Measurements from ENCODE around the gene MAPKAPK5.
"Not testable (repeated sequence)": the region's sequence is repeated elsewhere in the genome, so short reads cannot be mapped to it uniquely, and the experiment has no call there.

The MAPKAPK5 gene

DNA sequence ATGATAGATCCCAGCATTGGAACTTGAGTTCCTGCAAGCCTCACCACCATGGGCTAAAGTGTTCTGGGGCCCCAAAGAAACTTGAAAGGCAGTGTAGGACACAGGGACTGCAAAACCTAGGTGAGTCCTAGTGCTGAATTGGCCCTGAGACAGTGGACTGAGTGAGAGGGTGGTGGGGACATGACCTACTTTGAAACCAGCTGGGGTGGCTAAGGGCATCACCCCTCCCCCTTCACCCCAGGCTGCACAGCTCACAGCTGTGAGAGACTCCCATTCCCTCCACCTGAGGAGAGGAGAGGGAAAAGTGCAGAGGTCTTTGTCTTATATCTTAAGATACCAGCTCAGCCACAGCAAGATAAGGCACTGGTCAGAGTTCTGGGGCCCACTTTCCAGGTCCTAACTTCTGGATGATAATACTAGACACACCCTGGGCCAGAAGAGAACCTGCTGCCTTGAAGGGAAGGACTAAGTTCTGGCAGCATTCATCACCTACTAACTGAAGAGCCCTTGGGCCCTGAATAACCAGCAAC, 62.5 kb downstream of the MAPKAPK5 start:
- Histone ChIP-seq H3K36me3 (peaks cover 80% of the 10 kb centered on the region), H3K9ac (no peak overlapping the region), H3K27me3 (no peaks in the 10 kb centered on the region), H3K4me2 (no peak overlapping the region), H3K4me1 (peaks cover 17% of the 10 kb centered on the region), H3K4me3 (no peak overlapping the region), H3K27ac (no peak overlapping the region), H3K9me3 (peaks cover 51% of the 10 kb centered on the region), H4K20me1 (no peaks in the 10 kb centered on the region)
- no peak for TF ChIP-seq Cebpa-rat (IDR thresholded peaks at IDR 0.05)

GRCh38 chr12:111905502-111905901, 63.5 kb downstream of the MAPKAPK5 start:
- Histone ChIP-seq H3K27ac (no peak overlapping the region), H3K9me3 (peaks cover 57% of the 10 kb centered on the region), H3K4me2 (no peak overlapping the region), H3K4me1 (peaks cover 7% of the 10 kb centered on the region), H3K36me3 (peaks cover 70% of the 10 kb centered on the region), H3K9ac (no peak overlapping the region), H4K20me1 (no peaks in the 10 kb centered on the region), H3K27me3 (no peaks in the 10 kb centered on the region), H3K4me3 (no peak overlapping the region)
- no peak for TF ChIP-seq Cebpa-rat (IDR thresholded peaks at IDR 0.05)

GRCh38 chr12:111907740-111908139, 65.7 kb downstream of the MAPKAPK5 start:
- Histone ChIP-seq H3K4me3 (no peak overlapping the region), H3K9ac (no peak overlapping the region), H3K27me3 (no peaks in the 10 kb centered on the region), H3K9me3 (peaks cover 57% of the 10 kb centered on the region), H3K4me1 (0 out of 2 replicates have a peak, but pooled peaks cover 9% of the 10 kb centered on the region), H3K27ac (no peak overlapping the region), H4K20me1 (no peaks in the 10 kb centered on the region), H3K36me3 (peaks cover 51% of the 10 kb centered on the region), H3K4me2 (no peak overlapping the region)
- TF ChIP-seq Cebpa-rat (IDR thresholded peaks at IDR 0.05), result no peak

DNA sequence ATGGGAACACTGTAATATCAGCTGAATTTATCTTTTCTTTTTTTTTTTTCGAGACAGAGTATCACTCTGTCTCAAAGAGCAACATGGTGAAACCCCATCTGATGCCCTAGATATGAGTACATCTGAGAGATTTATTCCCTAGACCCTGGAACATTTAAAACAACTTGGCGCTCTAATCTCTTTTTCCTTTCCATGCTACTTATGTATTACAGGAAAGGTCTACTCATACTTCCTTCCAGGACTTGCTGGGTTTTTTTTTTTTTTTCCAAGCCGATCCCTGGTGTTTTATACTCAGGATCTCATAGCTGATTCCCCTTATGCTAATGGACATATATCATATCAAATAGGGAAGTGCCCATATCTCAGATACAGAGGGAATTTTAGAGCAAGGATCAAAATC, 83.1 kb downstream of the MAPKAPK5 start:
- Histone ChIP-seq H4K20me1 (no peaks in the 10 kb centered on the region), H3K4me2 (no peak overlapping the region), H3K27me3 (no peaks in the 10 kb centered on the region), H3K27ac (no peak overlapping the region), H3K4me3 (no peak overlapping the region), H3K9me3 (no peaks in the 10 kb centered on the region), H3K36me3 (no peaks in the 10 kb centered on the region), H3K9ac (no peak overlapping the region), H3K4me1 (0 out of 2 replicates have a peak, but pooled peaks cover 4% of the 10 kb centered on the region)
- TF ChIP-seq Cebpa-rat (IDR thresholded peaks at IDR 0.05), result no peak

DNA sequence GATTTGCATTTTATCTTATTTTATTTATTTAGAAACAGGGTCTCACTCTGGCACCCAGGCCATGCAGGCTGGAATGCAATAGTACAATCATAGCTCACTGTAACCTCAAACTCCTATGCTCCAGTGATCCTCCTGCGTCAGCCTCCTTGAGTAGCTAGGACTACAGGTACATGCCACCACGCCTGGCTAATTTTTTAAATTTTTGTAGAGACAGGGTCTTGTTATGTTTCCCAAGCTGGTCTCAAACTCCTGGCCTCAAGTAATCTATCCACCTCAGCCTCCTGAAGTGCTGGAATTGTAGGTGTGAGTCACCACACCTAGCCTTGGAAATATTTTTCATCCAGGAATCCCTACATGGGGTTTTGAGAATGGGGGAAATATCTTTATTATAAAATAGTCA, 84.6 kb downstream of the MAPKAPK5 start:
- no peak for TF ChIP-seq Cebpa-rat (IDR thresholded peaks at IDR 0.05)
- no peaks in the 10 kb centered on the region for H3K9me3 ChIP-seq
- no peaks in the 10 kb centered on the region for H4K20me1 ChIP-seq
- no peak overlapping the region for H3K4me3 ChIP-seq
- H3K36me3 ChIP-seq, result no peaks in the 10 kb centered on the region
- no peak overlapping the region for H3K4me2 ChIP-seq
- no peak overlapping the region for H3K9ac ChIP-seq
- no peaks in the 10 kb centered on the region for H3K27me3 ChIP-seq
- H3K27ac ChIP-seq, result no peak overlapping the region
- 0 out of 2 replicates have a peak, but pooled peaks cover 4% of the 10 kb centered on the region for H3K4me1 ChIP-seq

DNA sequence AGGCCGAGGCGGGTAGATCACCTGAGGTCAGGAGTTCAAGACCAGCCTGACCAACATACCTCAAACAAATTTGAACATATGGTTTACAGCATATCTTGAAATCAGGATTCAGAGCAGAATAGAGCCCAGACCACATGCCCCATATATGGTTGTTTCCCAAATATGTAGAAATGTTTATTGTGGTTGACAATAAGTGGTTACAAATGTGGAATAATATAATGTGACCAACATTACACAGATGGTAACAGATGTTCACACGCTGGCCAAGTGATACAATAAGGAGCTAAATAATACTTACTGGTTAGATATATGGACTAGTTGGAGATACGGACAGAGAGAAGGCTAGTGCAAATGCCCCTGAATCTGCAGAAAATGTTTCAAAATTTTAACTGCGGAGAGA, 85.3 kb downstream of the MAPKAPK5 start:
- TF ChIP-seq Cebpa-rat (IDR thresholded peaks at IDR 0.05), result no peak
- 0 out of 2 replicates have a peak, but pooled peaks cover 4% of the 10 kb centered on the region for H3K4me1 ChIP-seq
- H3K9me3 ChIP-seq, result no peaks in the 10 kb centered on the region
- no peaks in the 10 kb centered on the region for H3K27me3 ChIP-seq
- no peak overlapping the region for H3K4me2 ChIP-seq
- H3K36me3 ChIP-seq, result no peaks in the 10 kb centered on the region
- no peak overlapping the region for H3K27ac ChIP-seq
- H3K4me3 ChIP-seq, result no peak overlapping the region
- H4K20me1 ChIP-seq, result no peaks in the 10 kb centered on the region
- no peak overlapping the region for H3K9ac ChIP-seq

DNA sequence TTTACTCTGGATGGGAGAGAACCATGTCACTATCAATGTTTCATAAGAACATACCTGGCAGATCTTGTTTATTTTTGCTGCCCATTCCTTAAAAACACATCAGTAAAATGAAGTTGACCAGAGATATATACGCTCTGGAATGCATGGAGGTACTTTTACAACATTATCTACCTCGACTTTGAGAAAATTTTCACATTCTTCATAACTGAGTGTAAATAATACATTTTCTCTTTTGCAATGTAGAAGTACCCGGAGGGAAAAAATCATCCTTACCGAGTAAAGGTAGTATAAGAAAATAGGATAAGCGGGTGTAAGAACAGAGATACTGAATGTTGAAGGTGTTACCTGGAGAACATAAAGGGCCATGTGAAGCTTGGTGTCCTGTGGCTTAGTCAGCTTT, 90.2 kb downstream of the MAPKAPK5 start:
- no peaks in the 10 kb centered on the region for H3K27me3 ChIP-seq
- no peaks in the 10 kb centered on the region for H3K4me1 ChIP-seq
- no peak overlapping the region for H3K27ac ChIP-seq
- H4K20me1 ChIP-seq, result no peaks in the 10 kb centered on the region
- no peaks in the 10 kb centered on the region for H3K36me3 ChIP-seq
- no peak overlapping the region for H3K4me3 ChIP-seq
- H3K9ac ChIP-seq, result no peak overlapping the region
- no peak for TF ChIP-seq Cebpa-rat (IDR thresholded peaks at IDR 0.05)
- H3K4me2 ChIP-seq, result no peak overlapping the region
- H3K9me3 ChIP-seq, result no peaks in the 10 kb centered on the region

DNA sequence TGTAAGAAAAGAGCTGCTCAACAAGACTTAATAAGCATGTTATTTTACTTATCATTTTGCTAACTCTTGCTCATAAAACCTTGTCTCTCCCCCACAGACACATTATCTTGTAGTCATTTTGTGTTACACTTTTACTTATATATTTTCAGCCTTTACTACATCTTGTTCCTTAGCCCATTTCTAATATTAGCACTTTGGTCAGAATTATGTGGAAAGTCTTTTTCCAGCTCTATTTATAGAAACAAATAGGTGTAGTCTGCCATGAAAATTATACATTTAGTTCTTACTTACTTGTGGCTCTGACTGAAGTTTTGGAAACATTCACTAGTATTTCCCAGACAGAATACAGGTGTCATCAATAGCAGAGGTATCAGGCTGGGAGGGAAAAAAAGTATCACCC, 94.8 kb downstream of the MAPKAPK5 start:
- no peaks in the 10 kb centered on the region for H3K4me1 ChIP-seq
- no peaks in the 10 kb centered on the region for H3K9me3 ChIP-seq
- no peak overlapping the region for H3K27ac ChIP-seq
- no peak overlapping the region for H3K4me2 ChIP-seq
- H3K9ac ChIP-seq, result no peak overlapping the region
- H3K27me3 ChIP-seq, result no peaks in the 10 kb centered on the region
- H3K4me3 ChIP-seq, result no peak overlapping the region
- H4K20me1 ChIP-seq, result no peaks in the 10 kb centered on the region
- TF ChIP-seq Cebpa-rat (IDR thresholded peaks at IDR 0.05), result no peak
- no peaks in the 10 kb centered on the region for H3K36me3 ChIP-seq

DNA sequence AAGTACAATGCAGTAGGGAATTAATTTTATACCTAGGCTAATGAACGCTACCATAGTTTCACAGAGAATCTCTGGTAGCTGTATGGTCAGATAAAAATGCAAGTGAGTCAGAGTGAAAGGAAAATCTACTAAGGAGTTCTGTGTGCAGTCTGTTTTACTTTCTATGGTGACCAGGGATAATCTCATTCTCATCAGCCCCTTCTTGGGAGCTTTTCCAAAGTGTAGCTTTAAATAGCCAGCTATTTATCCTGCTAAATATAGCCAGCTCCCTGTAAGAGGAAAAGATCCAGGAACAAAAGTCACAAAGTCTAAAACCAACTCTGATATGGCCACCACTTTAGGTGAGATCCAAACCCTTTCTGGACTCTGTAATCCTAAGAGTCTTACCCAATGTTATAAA, 95.4 kb downstream of the MAPKAPK5 start:
- Histone ChIP-seq H3K4me3 (no peak overlapping the region), H3K9me3 (no peaks in the 10 kb centered on the region), H3K4me1 (no peaks in the 10 kb centered on the region), H4K20me1 (no peaks in the 10 kb centered on the region), H3K9ac (no peak overlapping the region), H3K36me3 (no peaks in the 10 kb centered on the region), H3K27ac (no peak overlapping the region), H3K27me3 (no peaks in the 10 kb centered on the region), H3K4me2 (no peak overlapping the region)
- TF ChIP-seq Cebpa-rat (IDR thresholded peaks at IDR 0.05), result no peak

DNA sequence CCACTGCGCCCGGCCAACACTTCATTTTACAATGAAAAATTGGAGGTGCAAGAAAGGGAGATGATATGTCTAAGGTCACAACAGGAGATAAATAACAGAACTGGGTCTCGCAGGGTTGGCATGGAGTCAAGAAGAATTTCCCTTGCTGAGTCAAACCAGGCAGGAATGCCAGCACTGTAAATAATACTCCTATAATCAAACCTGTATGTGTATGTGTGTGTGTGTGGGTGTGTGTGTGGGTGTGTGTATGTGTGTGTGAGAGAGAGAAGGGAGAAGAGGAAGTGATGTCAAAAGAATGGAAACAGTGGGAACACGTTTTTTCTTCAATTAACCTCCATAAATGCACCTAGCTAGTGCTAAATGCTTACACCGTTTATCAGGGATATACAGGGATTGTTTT, 100.5 kb downstream of the MAPKAPK5 start:
- no peaks in the 10 kb centered on the region for H3K9me3 ChIP-seq
- H3K4me3 ChIP-seq, result no peak overlapping the region
- H3K4me2 ChIP-seq, result no peak overlapping the region
- TF ChIP-seq Cebpa-rat (IDR thresholded peaks at IDR 0.05), result no peak
- H3K36me3 ChIP-seq, result no peaks in the 10 kb centered on the region
- no peaks in the 10 kb centered on the region for H4K20me1 ChIP-seq
- no peak overlapping the region for H3K9ac ChIP-seq
- no peak overlapping the region for H3K27ac ChIP-seq
- H3K4me1 ChIP-seq, result peaks cover 7% of the 10 kb centered on the region
- no peaks in the 10 kb centered on the region for H3K27me3 ChIP-seq

GRCh38 chr12:111943929-111944328, 101.9 kb downstream of the MAPKAPK5 start:
- no peaks in the 10 kb centered on the region for H3K9me3 ChIP-seq
- H3K9ac ChIP-seq, result no peak overlapping the region
- no peaks in the 10 kb centered on the region for H3K27me3 ChIP-seq
- peaks cover 7% of the 10 kb centered on the region for H3K4me1 ChIP-seq
- H3K4me3 ChIP-seq, result no peak overlapping the region
- H3K4me2 ChIP-seq, result no peak overlapping the region
- no peak for TF ChIP-seq Cebpa-rat (IDR thresholded peaks at IDR 0.05)
- no peaks in the 10 kb centered on the region for H4K20me1 ChIP-seq
- no peaks in the 10 kb centered on the region for H3K36me3 ChIP-seq
- no peak overlapping the region for H3K27ac ChIP-seq

DNA sequence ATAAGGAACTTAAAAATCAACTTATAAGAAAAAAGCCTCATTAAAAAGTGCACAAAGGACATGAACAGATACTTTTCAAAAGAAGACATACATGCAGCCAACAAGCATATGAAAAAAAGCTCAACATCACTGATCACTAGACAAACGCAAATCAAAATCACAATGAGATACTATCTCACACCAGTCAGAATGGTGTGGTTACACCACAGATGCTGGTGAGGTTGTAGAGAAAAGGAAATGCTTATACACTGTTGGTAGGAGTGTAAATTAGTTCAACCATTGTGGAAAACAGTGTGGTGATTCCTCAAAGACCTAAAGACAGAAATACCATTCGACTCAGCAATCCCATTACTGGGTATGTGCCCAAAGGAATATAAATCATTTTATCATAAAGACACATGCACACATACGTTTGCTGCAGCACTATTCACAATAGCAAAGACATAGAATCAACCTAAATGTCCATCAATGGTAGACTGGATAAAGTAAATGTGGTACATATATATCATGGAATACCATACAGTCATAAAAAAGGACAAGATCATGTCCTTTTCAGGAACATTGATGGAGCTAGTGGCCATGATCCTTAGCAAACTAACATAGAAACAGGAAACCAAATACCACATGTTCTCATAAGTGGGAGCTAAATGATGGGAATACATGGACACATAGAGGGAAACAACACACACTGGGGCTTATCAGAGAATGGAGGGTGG, 109.1 kb downstream of the MAPKAPK5 start:
- H3K27me3 ChIP-seq, H3K4me3 ChIP-seq, H3K27ac ChIP-seq, H3K9ac ChIP-seq, H3K4me1 ChIP-seq, H4K20me1 ChIP-seq, H3K4me2 ChIP-seq: not testable (repeated sequence)
- Histone ChIP-seq H3K9me3 (peaks cover 49% of the 10 kb centered on the region), H3K36me3 (peaks cover 21% of the 10 kb centered on the region)
